ENCODE measurements around the gene ZBTB37.
"Not testable (repeated sequence)": the region's sequence is repeated elsewhere in the genome, so short reads cannot be mapped to it uniquely, and the experiment has no call there.

Gene ZBTB37

GRCh38 chr1:173868266-173869020, at the start of gene ZBTB37:
ZBTB37 (plus strand) TSS chr1:173868380; CDS start chr1:173870226, 1,846 bp downstream.
- DNase-seq (ENCODE audit: low read depth, low spot score) = no peak

- DNase-seq (ENCODE audit: low read depth, low spot score) = no peak
Measured at GRCh38 chr1:173818459-173818858, 49.7 kb upstream of the ZBTB37 start.

GRCh38 chr1:173821680-173822079, 46.5 kb upstream of the ZBTB37 start:
- DNase-seq (ENCODE audit: low read depth, low spot score) = no peak

GRCh38 chr1:173823781-173824314, 44.3 kb upstream of the ZBTB37 start:
- DNase-seq (ENCODE audit: low read depth, low spot score) = peak; percentile 3

- DNase-seq (ENCODE audit: low read depth, low spot score) = peak; percentile 95
Measured at GRCh38 chr1:173824315-173825081, 43.7 kb upstream of the ZBTB37 start, which contains the start of the genes CENPL and DARS2. CENPL (minus strand) TSS chr1:173824883; CDS start chr1:173811299, 13,584 bp downstream. DARS2 (plus strand) TSS chr1:173824673; CDS start chr1:173825230, 557 bp downstream.

- DNase-seq (ENCODE audit: low read depth, low spot score) = no peak
Measured at GRCh38 chr1:173827611-173828010, 40.6 kb upstream of the ZBTB37 start.

- no peak for DNase-seq (ENCODE audit: low read depth, low spot score)
Measured at GRCh38 chr1:173832748-173833147, 35.4 kb upstream of the ZBTB37 start.

- DNase-seq (ENCODE audit: low read depth, low spot score) = no peak
Measured at GRCh38 chr1:173852105-173852504, 16.1 kb upstream of the ZBTB37 start.

GRCh38 chr1:173853074-173853473, 15.1 kb upstream of the ZBTB37 start:
- no peak for DNase-seq (ENCODE audit: low read depth, low spot score)

GRCh38 chr1:173856014-173856413, 12.2 kb upstream of the ZBTB37 start:
- DNase-seq (ENCODE audit: low read depth, low spot score) = no peak

GRCh38 chr1:173856903-173857302, 11.3 kb upstream of the ZBTB37 start:
- DNase-seq (ENCODE audit: low read depth, low spot score) = no peak

GRCh38 chr1:173857363-173857917, 10.7 kb upstream of the ZBTB37 start:
- no peak for DNase-seq (ENCODE audit: low read depth, low spot score)

GRCh38 chr1:173859547-173859946, 8.6 kb upstream of the ZBTB37 start:
- not testable (repeated sequence) for DNase-seq (ENCODE audit: low read depth, low spot score)

- DNase-seq (ENCODE audit: low read depth, low spot score) = no peak
Measured at GRCh38 chr1:173860065-173860464, 8.1 kb upstream of the ZBTB37 start.

- DNase-seq (ENCODE audit: low read depth, low spot score) = no peak
Measured at GRCh38 chr1:173861731-173862145, 6.4 kb upstream of the ZBTB37 start.

GRCh38 chr1:173862146-173862768, 5.9 kb upstream of the ZBTB37 start:
- not testable (repeated sequence) for DNase-seq (ENCODE audit: low read depth, low spot score)

- DNase-seq (ENCODE audit: low read depth, low spot score) = no peak
Measured at GRCh38 chr1:173862769-173863223, 5.4 kb upstream of the ZBTB37 start.

- no peak for DNase-seq (ENCODE audit: low read depth, low spot score)
Measured at GRCh38 chr1:173863224-173864161, 4.7 kb upstream of the ZBTB37 start.

- DNase-seq (ENCODE audit: low read depth, low spot score) = no peak
Measured at GRCh38 chr1:173864179-173864867, 3.9 kb upstream of the ZBTB37 start.
